Neural cell (in vitro differentiated cells): ENCODE data around the gene FAM20C.

Experiments used
- CTCF ChIP-seq: fragments of 450-650 bp; IDR thresholded peaks from 2 replicates; pipeline ENCODE4 v1.5.1; 2014; ENCODE audit warnings: antibody characterized with exemption, mild to moderate bottlenecking, moderate library complexity; ENCODE audit not compliant: poor library complexity, severe bottlenecking
- EZH2 ChIP-seq: fragments of 200-600, 300-800 bp; shearing (Covaris generic), sonication (generic); IDR thresholded peaks from 2 replicates; pipeline ENCODE4 v1.6.1; 2014; ENCODE audit warnings: antibody characterized with exemption, low read length, borderline replicate concordance, mild to moderate bottlenecking; ENCODE audit not compliant: insufficient read depth, poor library complexity, severe bottlenecking
- POLR2AphosphoS5 ChIP-seq: IDR thresholded peaks from 2 replicates; pipeline ENCODE4 v1.6.1; 2012
- REST ChIP-seq: IDR thresholded peaks from 2 replicates; pipeline ENCODE4 v1.6.1; 2012; ENCODE audit warnings: borderline replicate concordance
- TAF1 ChIP-seq: IDR thresholded peaks from 2 replicates; pipeline ENCODE4 v1.6.1; 2012; ENCODE audit warnings: low read depth

GRCh38 chr7:162632-163297, 29.6 kb upstream of the FAM20C start:
- TF ChIP-seq CTCF (no peak), TAF1 (no peak), EZH2 (no peak), POLR2AphosphoS5 (no peak), REST (no peak)
